B cell (primary cell): ENCODE measurements around the gene MAP10. TPM values are rescaled to one million over a fixed set of nuclear protein-coding genes. Genes with fewer than 3 reads are reported as not detected.

Experiments used
- ATAC-seq: fragments of 200-7000 bp; cut with Tn5 transposase; one replicate; pipeline ENCODE4 v1.10.0; 2021; ENCODE audit warnings: low read depth, mild to moderate bottlenecking, moderate number of reproducible peaks, moderate library complexity
- CTCF ChIA-PET: fragments of 350-600 bp; sonication (Branson Sonifier 250); formaldehyde crosslinking; loops from one replicate; lab custom pipeline; 2021; ENCODE audit warnings: antibody characterized with exemption, inconsistent platforms; lab: Charles Lee
- POLR2A ChIA-PET: fragments of 350-600 bp; sonication (Branson Sonifier 250); formaldehyde crosslinking; loops from one replicate; lab custom pipeline; 2021; ENCODE audit warnings: antibody characterized with exemption; lab: Charles Lee
- DNase-seq: peaks from one replicate; pipeline ENCODE4 v3.0.0; 2013
- H2AFZ ChIP-seq: 2 replicates; pipeline ENCODE4 v1.6.1; 2012; ENCODE audit warnings: mild to moderate bottlenecking, low read depth, low read length; ENCODE audit not compliant: insufficient read depth, poor library complexity, severe bottlenecking
- H3K27ac ChIP-seq, 2 donors: 1 replicate in 1 of 2; 2 replicates in 1 of 2; pipeline ENCODE4 v1.5.1; 2012 to 2013; ENCODE audit warnings: low read length in 2 of 2, mild to moderate bottlenecking in 2 of 2, moderate library complexity in 1 of 2
- H3K27me3 ChIP-seq, 4 experiments: fragments of 200-600 bp in 1 of 4; sonication (generic) in 1 of 4; replicated peaks in 1 of 4; 1 replicate in 2 of 4; 2 replicates in 2 of 4; pipeline versions ENCODE4 v1.6.1 to v1.7.0; 2013 to 2016; ENCODE audit warnings: low read length in 3 of 4, mild to moderate bottlenecking in 2 of 4, mixed read lengths in 1 of 4, moderate library complexity in 1 of 4; ENCODE audit not compliant: insufficient read depth in 4 of 4, control insufficient read depth in 3 of 4; ENCODE audit errors: control extremely low read depth in 1 of 4
- H3K36me3 ChIP-seq, 2 experiments: replicated peaks in 1 of 2; 1 replicate in 1 of 2; 2 replicates in 1 of 2; pipeline versions ENCODE4 v1.6.1 to v1.7.1; 2013; ENCODE audit warnings: low read length in 1 of 2; ENCODE audit not compliant: insufficient read depth in 2 of 2, control insufficient read depth in 1 of 2; ENCODE audit errors: control extremely low read depth in 1 of 2, extremely low read depth in 1 of 2
- H3K4me1 ChIP-seq, 2 donors: fragments of 200-600 bp in 1 of 2; sonication (generic) in 1 of 2; 1 replicate in 1 of 2; 2 replicates in 1 of 2; pipeline versions ENCODE4 v1.5.1 to v1.6.1; 2013 to 2017; ENCODE audit warnings: low read length in 2 of 2; ENCODE audit not compliant: control insufficient read depth in 2 of 2, insufficient read depth in 2 of 2
- H3K4me2 ChIP-seq: replicated peaks from 2 replicates; pipeline ENCODE3; 2012; ENCODE audit warnings: mild to moderate bottlenecking, low read depth, low read length; ENCODE audit not compliant: poor library complexity, severe bottlenecking
- H3K4me3 ChIP-seq, 5 experiments: fragments of 200-600 bp in 1 of 5; sonication (generic) in 1 of 5; 1 replicate in 3 of 5; 2 replicates in 2 of 5; pipeline versions ENCODE4 v1.5.1 to v1.7.0; 2011 to 2016; ENCODE audit warnings: low read length in 4 of 5, mild to moderate bottlenecking in 4 of 5, low read depth in 2 of 5, control low read depth in 1 of 5, moderate library complexity in 1 of 5; ENCODE audit not compliant: insufficient read depth in 1 of 5; ENCODE audit errors: control extremely low read depth in 1 of 5, extremely low read depth in 1 of 5
- H3K79me2 ChIP-seq: fragments of 200-600 bp; sonication (generic); one replicate; pipeline ENCODE4 v1.6.0; 2016; ENCODE audit warnings: low read length; ENCODE audit not compliant: control insufficient read depth, insufficient read depth
- H3K9ac ChIP-seq: fragments of 200-600 bp; sonication (generic); 2 replicates; pipeline ENCODE4 v1.6.1; 2017; ENCODE audit warnings: mild to moderate bottlenecking, low read length, moderate library complexity
- H3K9me3 ChIP-seq, 3 donors: one replicate each; pipeline versions ENCODE4 v1.6.1 to v1.7.1; 2013; ENCODE audit warnings: low read length in 2 of 3; ENCODE audit not compliant: control insufficient read depth in 2 of 3, insufficient read depth in 1 of 3; ENCODE audit errors: control extremely low read depth in 1 of 3
- H4K20me1 ChIP-seq: 2 replicates; pipeline ENCODE4 v1.6.0; 2012; ENCODE audit warnings: mild to moderate bottlenecking, low read length; ENCODE audit not compliant: insufficient read depth, control insufficient read depth, poor library complexity, severe bottlenecking
- H3K27ac Mint-ChIP-seq: one replicate; pipeline ENCODE4 v1.8.0; 2021; ENCODE audit warnings: mixed read lengths
- H3K27me3 Mint-ChIP-seq: one replicate; pipeline ENCODE4 v1.8.0; 2021; ENCODE audit warnings: mixed read lengths
- H3K4me1 Mint-ChIP-seq: one replicate; pipeline ENCODE4 v1.8.0; 2021; ENCODE audit warnings: mixed read lengths
- H3K4me3 Mint-ChIP-seq: one replicate; pipeline ENCODE4 v1.8.0; 2021; ENCODE audit warnings: mixed read lengths
- H3K9me3 Mint-ChIP-seq: one replicate; pipeline ENCODE4 v1.8.0; 2022; ENCODE audit warnings: mixed read lengths; ENCODE audit not compliant: insufficient read depth
- CTCF ChIP-seq: fragments of 200-600 bp; IDR thresholded peaks from one replicate; pipeline ENCODE4 v1.8.0; 2022; ENCODE audit warnings: antibody characterized with exemption, mild to moderate bottlenecking
- EZH2 ChIP-seq: IDR thresholded peaks from 2 replicates; pipeline ENCODE4 v1.6.1; 2012; ENCODE audit warnings: borderline replicate concordance, low read depth, mild to moderate bottlenecking, moderate library complexity, low read length; ENCODE audit not compliant: insufficient read depth, poor library complexity, severe bottlenecking
- WGBS: methylation state at CpG from one replicate; pipeline ENCODE4 v1.1.5; 2013; ENCODE audit warnings: missing lambda C conversion rate; ENCODE audit not compliant: insufficient coverage; 5-methylcytosine and 5-hydroxymethylcytosine counted together
- intact Hi-C: fragments of 100-400 bp; cut with micrococcal nuclease; formaldehyde crosslinking; loops from one replicate; pipeline ENCODE4 v1.10.0; 2022
- polyA plus RNA-seq: library from polyadenylated mRNA; depleted of rRNA; stranded (reverse); fragments of >200 nt; gene quantifications from 2 replicates; pipeline ENCODE4 v1.2.3, GENCODE V29; 2012
- total RNA-seq, 2 donors: library from RNA; stranded (reverse); fragments of 120-200 nt in 1 of 2; gene quantifications; 1 replicate in 1 of 2; 2 replicates in 1 of 2; pipeline versions ENCODE4 v1.2.3 to v1.2.4, GENCODE V29; 2013 to 2022

The MAP10 gene
- total and polyA plus RNA-seq, 2 donors (not counting 1 experiment from before 2014, with no cell fraction given): 0.60 to 1.9 TPM

- TF ChIP-seq EZH2: no peak
- TF ChIP-seq CTCF: no peak
- H3K79me2 ChIP-seq: no peaks in the 10 kb centered on the region
- no peaks in the 10 kb centered on the region for H3K27me3 Mint-ChIP-seq
- no peaks in the 10 kb centered on the region for H3K36me3 ChIP-seq
- no peak for DNase-seq
- H3K4me1 Mint-ChIP-seq: peaks cover 6% of the 10 kb centered on the region
- no peak overlapping the region for H3K27ac ChIP-seq
- POLR2A ChIA-PET: no interaction called here
- no peak overlapping the region for H3K4me2 ChIP-seq
- ATAC-seq: no peak
- no peak overlapping the region for H3K4me3 Mint-ChIP-seq
- no peaks in the 10 kb centered on the region for H3K4me1 ChIP-seq
- 82% methylated on average over 1 of the region's 2 CpGs for WGBS
- H3K9ac ChIP-seq: no peak overlapping the region
- H3K4me3 ChIP-seq: no peak overlapping the region
- intact Hi-C loops: no loop called here
- H4K20me1 ChIP-seq: no peaks in the 10 kb centered on the region
- H3K9me3 Mint-ChIP-seq: no peaks in the 10 kb centered on the region
- H3K9me3 ChIP-seq: peaks cover 0 to 4% (median 0%) of the 10 kb centered on the region in 3 donors
- H2AFZ ChIP-seq: no peak overlapping the region
- no peak overlapping the region for H3K27ac Mint-ChIP-seq
- H3K27me3 ChIP-seq: no peaks in the 10 kb centered on the region
- CTCF ChIA-PET: interaction anchor here (1.0 kb wide), 1 partner anchor 13 kb away, joined by 4 read pairs; no protein-coding TSS in a partner anchor
These were observed 7.3 kb downstream of the MAP10 start for GRCh38 chr1:232812560-232812959.

GRCh38 chr1:232813097-232813496 is 7.9 kb downstream of the MAP10 start:
- Histone ChIP-seq H3K79me2 (no peaks in the 10 kb centered on the region), H3K27me3 (no peaks in the 10 kb centered on the region), H3K4me2 (no peak overlapping the region), H4K20me1 (no peaks in the 10 kb centered on the region), H3K27ac (no peak overlapping the region), H3K9me3 (peaks cover 0 to 4% (median 0%) of the 10 kb centered on the region in 3 donors), H3K9ac (no peak overlapping the region), H3K4me3 (no peak overlapping the region), H2AFZ (no peak overlapping the region), H3K4me1 (no peaks in the 10 kb centered on the region), H3K36me3 (no peaks in the 10 kb centered on the region)
- no CpG with 5 or more reads among the region's 4 CpGs for WGBS
- CTCF ChIA-PET: interaction anchor here (1.0 kb wide), 1 partner anchor 14 kb away, joined by 4 read pairs; no protein-coding TSS in a partner anchor
- H3K27ac Mint-ChIP-seq: no peak overlapping the region
- no peak for DNase-seq
- POLR2A ChIA-PET: no interaction called here
- H3K9me3 Mint-ChIP-seq: no peaks in the 10 kb centered on the region
- TF ChIP-seq EZH2 (no peak), CTCF (no peak)
- intact Hi-C loops: no loop called here
- H3K4me3 Mint-ChIP-seq: no peak overlapping the region
- no peaks in the 10 kb centered on the region for H3K27me3 Mint-ChIP-seq
- peaks cover 6% of the 10 kb centered on the region for H3K4me1 Mint-ChIP-seq
- ATAC-seq: no peak
